Nephron progenitor cell (in vitro differentiated cells): ENCODE results near the gene RFTN1.

ENCODE experiments used
- DNase-seq: peaks from one replicate; pipeline ENCODE4 v3.0.0; 2021
- H3K27ac Mint-ChIP-seq: 2 replicates; pipeline ENCODE4 v1.8.0; 2021; ENCODE audit warnings: mild to moderate bottlenecking, moderate library complexity, mixed read lengths
- H3K27me3 Mint-ChIP-seq: 2 replicates; pipeline ENCODE4 v1.8.0; 2021; ENCODE audit warnings: mild to moderate bottlenecking, low read depth, mixed read lengths; ENCODE audit not compliant: poor library complexity
- H3K36me3 Mint-ChIP-seq: 2 replicates; pipeline ENCODE4 v1.8.0; 2021; ENCODE audit warnings: low read depth, mixed read lengths
- H3K4me1 Mint-ChIP-seq: 2 replicates; pipeline ENCODE4 v1.8.0; 2021; ENCODE audit warnings: mixed read lengths
- H3K4me3 Mint-ChIP-seq: 2 replicates; pipeline ENCODE4 v1.8.0; 2021; ENCODE audit warnings: mild to moderate bottlenecking, moderate library complexity, mixed read lengths
- H3K9me3 Mint-ChIP-seq: 2 replicates; pipeline ENCODE4 v1.8.0; 2021; ENCODE audit warnings: mild to moderate bottlenecking, moderate library complexity, mixed read lengths
- CTCF ChIP-seq: fragments of 200-600 bp; sonication (generic); IDR thresholded peaks from 2 replicates; pipeline ENCODE4 v1.5.0; 2021; ENCODE audit warnings: antibody characterized with exemption

Gene RFTN1

GRCh38 chr3:16498130-16498890, 15.2 kb downstream of the RFTN1 start:
- peaks cover 26% of the 10 kb centered on the region for H3K4me1 Mint-ChIP-seq
- peaks cover 15% of the 10 kb centered on the region for H3K36me3 Mint-ChIP-seq
- peaks cover 4% of the 10 kb centered on the region for H3K9me3 Mint-ChIP-seq
- H3K27me3 Mint-ChIP-seq = peaks cover 4% of the 10 kb centered on the region
- H3K4me3 Mint-ChIP-seq = no peak overlapping the region
- no peak overlapping the region for H3K27ac Mint-ChIP-seq
- TF ChIP-seq CTCF = no peak
- DNase-seq = no peak

- DNase-seq = no peak
- no peak overlapping the region for H3K4me3 Mint-ChIP-seq
- H3K27ac Mint-ChIP-seq = no peak overlapping the region
- H3K27me3 Mint-ChIP-seq = peaks cover 4% of the 10 kb centered on the region
- H3K9me3 Mint-ChIP-seq = peaks cover 17% of the 10 kb centered on the region
- H3K36me3 Mint-ChIP-seq = peaks cover 29% of the 10 kb centered on the region
- TF ChIP-seq CTCF = no peak
- peaks cover 13% of the 10 kb centered on the region for H3K4me1 Mint-ChIP-seq
These were observed 16.9 kb downstream of the RFTN1 start for GRCh38 chr3:16496408-16497222.

- Mint-ChIP-seq H3K36me3 (peaks cover 35% of the 10 kb centered on the region), H3K27ac (no peak overlapping the region), H3K4me1 (peaks cover 13% of the 10 kb centered on the region), H3K27me3 (peaks cover 4% of the 10 kb centered on the region), H3K9me3 (peaks cover 23% of the 10 kb centered on the region), H3K4me3 (no peak overlapping the region)
- no peak for DNase-seq
- no peak for TF ChIP-seq CTCF
These were observed 17.5 kb downstream of the RFTN1 start for GRCh38 chr3:16496008-16496407.

GRCh38 chr3:16494814-16495431, 18.6 kb downstream of the RFTN1 start:
- peaks cover 41% of the 10 kb centered on the region for H3K36me3 Mint-ChIP-seq
- peaks cover 34% of the 10 kb centered on the region for H3K9me3 Mint-ChIP-seq
- no peak for TF ChIP-seq CTCF
- no peak overlapping the region for H3K4me3 Mint-ChIP-seq
- peaks cover 4% of the 10 kb centered on the region for H3K27me3 Mint-ChIP-seq
- peaks cover 18% of the 10 kb centered on the region for H3K4me1 Mint-ChIP-seq
- no peak for DNase-seq
- no peak overlapping the region for H3K27ac Mint-ChIP-seq

GRCh38 chr3:16494094-16494493, 19.4 kb downstream of the RFTN1 start:
- Mint-ChIP-seq H3K36me3 (peaks cover 46% of the 10 kb centered on the region), H3K4me3 (no peak overlapping the region), H3K27me3 (peaks cover 4% of the 10 kb centered on the region), H3K4me1 (peaks cover 26% of the 10 kb centered on the region), H3K27ac (no peak overlapping the region), H3K9me3 (peaks cover 36% of the 10 kb centered on the region)
- no peak for DNase-seq
- TF ChIP-seq CTCF = no peak
